HG03457 (cell line): Measurements from ENCODE around the gene RPL10.
A peak's percentile ranks its signal among the peaks of the same experiment; 100 is the strongest.

ENCODE experiments used
- ATAC-seq: cut with Tn5 transposase; IDR thresholded peaks from one replicate; pipeline ENCODE4 v1.9.1; 2021; ENCODE audit warnings: moderate number of reproducible peaks; ENCODE audit not compliant: unreplicated experiment

Gene RPL10

DNA sequence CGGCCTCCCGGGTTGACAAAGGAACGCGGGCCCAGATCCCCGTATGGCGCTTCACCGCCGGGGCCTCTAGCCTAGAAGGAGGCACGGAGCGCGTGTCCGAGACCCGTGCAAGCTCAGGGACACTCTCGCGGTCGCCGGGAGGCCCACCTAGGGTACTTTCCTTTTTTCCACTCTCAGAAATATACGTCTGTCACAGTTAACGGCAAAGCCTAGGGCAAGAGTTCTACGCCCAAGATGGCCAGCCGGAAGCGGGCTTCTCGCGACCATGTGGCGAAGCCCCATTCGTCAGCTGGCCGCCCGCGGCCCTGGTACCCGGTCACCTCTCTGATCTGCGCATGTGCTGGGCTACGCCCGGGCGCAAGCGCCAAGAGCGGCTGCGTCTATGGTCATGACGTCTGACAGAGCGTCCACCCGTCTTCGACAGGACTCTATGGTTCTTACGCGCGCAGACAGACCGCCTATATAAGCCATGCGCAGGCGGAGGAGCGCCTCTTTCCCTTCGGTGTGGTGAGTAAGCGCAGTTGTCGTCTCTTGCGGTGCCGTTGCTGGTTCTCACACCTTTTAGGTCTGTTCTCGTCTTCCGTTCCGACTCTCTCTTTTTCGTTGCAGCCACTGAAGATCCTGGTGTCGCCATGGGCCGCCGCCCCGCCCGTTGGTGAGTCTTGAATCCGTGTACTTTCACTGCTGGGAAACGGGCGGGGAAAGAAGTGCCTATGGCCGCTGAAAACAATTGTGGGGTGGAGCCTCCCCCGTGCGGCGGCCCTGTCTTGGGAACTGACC, at the start of gene RPL10:
TSS of gene RPL10 (plus strand) at position 490 of the 780 bp plus-strand sequence. CDS start at position 633, 143 bp downstream.
- ATAC-seq = peak; percentile 69

DNA sequence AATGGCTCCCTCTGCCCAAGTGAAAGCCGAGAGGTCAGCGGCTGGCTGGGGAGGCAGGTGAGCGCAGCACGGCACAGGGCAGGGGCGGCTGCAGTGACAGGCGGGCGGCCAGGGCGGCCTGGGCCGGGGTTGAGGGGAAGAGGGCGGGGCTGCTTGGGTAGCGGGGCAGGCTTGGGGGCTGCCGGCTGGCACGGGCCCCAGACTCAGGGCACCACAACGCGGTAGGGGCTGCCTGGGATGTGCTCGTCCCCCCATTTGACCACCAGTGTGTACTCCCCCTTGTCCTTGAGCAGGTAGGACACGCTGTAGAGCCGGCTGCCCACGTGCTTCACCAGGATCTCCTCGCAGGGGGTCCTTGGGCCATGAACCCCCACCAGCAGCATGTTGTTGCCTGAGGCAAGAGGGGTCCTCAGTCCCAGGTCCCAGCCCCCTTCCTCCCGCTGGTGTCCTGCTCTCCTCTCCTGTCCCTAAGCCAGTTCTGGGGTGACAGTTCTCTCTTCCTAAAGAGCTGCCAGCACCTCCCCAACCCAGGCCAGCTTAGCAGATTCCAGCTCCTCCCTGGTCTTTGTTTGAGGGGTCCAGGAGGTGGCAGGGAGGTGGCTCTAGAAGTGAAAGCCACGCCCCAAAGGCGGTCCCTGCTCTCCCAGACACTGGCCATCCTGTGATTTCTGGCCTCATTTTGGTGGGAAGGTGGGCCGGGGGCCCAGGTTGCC, 49.4 kb upstream of the RPL10 start:
- no peak for ATAC-seq

DNA sequence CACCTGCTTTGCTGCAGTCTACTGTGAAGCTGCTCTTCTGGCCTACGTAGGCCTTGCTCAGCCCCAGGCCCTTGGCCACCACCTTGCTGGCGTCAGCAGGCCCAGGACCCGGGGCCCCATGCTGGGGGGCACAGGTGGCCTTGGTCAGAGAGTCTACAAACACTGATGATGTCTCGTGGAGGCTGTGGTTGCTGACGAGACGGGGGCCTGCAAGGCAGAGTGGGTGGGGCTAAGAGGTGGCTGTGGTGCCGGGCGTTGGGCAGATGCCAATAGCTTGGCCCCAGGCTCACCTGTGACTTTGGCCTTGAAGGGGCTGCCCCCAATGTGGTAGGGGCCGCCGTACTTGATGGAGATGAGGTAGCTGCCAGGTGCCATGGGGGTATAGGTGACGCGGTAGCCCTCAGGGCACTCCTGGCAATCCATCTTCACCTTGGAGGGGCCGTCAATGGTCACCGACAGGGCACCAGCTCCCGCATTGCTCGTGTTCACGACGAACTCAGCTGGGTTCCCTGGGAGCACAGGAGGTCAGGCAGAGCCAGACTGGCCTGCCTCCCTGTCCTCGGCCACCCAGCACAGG, 48.7 kb upstream of the RPL10 start:
- ATAC-seq = no peak

DNA sequence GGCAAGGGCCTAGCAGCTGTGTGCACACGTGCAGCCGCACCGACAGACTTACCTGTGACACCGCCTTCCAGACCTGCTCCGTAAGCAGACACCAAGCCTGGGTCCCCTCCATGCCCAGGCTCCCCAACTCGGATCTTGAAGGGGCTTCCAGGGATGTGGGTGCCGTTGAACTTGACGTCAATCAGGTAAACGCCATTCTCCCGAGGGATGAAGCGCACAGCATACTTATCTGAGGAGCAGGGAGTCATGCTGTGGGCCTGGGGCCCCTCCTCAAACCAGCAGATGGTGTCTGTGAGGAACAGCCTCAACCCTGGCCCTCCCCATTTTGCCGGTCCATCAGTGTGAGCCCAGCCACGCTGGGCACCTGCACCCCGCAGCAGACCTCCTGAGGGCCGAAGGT, 48.2 kb upstream of the RPL10 start:
- no peak for ATAC-seq

DNA sequence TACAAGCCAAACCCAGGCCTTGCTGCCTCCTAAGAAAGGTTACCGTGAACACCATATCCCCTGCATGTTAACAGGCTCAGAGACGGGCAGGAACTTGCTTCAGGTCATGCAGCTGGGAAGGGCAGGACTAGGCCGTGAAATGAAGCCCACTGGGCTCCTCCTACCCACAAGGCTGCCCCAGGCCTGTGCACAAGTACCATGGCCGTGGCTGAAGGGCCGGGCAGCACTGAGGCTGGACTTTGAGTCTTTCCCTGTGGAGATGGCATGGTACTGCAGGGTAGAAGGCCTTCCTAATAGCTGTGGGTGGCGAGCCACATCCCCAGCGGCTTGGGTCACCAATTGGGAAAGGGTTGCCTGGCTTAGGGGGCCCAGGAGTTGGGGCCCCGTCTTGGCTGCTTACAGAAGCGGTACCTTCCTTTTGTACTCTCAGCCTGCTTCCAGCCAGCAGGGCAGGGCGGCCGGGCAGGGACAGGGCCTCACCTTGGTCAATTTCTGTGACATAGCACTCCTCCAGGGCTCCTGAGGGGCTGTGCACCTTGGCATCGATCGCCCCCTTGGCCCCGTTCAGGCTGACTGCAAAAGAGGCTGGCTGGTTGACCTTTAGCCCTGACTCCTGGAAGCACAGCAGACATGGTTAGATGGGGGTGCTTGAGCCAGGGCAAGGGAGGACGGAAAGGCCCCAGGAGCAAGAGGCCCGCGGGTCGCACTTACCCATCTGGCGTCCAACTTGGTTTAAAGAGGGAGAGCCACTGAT, 47.6 kb upstream of the RPL10 start:
- ATAC-seq = no peak

DNA sequence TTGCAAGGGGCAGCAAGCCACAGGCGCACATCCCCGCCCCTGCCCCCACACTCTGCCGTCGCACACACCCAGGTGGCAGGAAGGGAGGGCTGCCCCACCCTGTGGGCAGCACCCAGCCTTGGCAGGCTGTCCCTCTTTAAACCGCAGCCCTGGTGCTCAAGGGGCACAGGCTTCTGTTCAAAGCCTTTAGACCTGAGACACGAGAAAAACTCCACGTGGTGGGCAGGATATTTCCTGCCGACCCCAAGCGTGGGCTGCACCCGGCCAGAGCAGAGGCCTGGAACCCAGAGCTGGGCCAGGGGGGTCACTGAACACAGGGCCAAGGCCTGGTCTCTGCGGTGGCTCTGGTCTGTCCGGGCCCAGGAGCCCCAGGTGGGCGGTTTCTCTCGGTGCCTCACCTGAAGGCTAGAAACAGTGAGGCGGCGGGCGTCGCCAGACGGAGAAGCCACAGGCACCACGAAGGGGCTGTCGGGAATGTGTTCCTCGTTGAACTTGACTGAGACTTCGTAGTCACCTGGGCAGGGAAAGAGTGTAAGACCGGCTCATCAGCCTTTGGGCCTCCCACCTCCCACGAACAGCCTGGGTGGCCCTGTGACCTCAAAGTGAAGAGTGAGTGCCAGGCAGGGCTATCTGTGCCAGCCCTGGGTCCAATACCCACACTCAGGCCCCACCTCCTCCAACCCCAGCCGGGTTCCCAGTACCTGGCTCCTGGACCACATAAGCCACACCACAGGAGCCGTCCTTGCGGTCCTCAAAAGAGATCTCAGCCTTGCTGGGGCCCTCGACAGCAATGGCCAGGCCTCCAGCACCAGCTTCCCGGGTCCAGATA, 46.8 kb upstream of the RPL10 start:
- no peak for ATAC-seq

DNA sequence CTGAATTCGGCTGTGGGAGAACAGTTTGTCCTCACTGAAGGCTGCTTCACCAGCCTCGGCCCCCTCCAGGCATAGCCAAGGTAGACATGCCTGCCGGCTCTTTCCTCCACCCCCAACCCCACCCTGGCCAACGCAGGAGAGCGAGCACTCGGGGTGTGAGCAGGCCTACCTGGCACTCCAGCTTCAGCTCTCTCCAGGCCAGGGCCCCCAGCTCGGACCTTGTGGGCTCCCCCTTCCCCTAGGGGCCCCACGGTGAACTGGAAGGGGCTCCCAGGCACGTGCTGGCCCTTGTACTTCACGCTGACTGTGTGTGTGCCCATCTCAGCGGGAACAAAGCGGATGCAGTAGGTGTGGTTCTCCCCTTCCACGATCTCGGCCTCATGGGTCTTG, 46.2 kb upstream of the RPL10 start:
- no peak for ATAC-seq

DNA sequence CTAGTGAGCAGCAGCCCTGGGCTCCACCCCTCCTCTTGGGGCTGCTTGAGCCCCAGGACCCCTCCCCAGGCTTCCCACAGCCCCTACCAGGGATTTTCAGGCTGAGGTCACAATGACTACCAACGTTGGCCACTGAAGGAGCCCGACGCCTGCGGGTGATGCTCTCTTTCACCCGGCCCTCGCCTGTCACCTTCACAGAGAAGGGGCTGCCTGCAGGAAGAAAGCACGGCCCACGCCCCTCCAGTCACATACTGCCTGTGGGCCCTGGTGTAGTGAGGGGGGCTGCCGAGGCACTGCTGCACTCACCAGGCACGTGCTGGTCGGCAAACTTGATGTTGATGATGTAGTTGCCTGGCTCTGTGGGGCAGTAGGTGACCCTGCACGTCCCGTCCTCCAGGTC, 45.7 kb upstream of the RPL10 start:
- no peak for ATAC-seq

DNA sequence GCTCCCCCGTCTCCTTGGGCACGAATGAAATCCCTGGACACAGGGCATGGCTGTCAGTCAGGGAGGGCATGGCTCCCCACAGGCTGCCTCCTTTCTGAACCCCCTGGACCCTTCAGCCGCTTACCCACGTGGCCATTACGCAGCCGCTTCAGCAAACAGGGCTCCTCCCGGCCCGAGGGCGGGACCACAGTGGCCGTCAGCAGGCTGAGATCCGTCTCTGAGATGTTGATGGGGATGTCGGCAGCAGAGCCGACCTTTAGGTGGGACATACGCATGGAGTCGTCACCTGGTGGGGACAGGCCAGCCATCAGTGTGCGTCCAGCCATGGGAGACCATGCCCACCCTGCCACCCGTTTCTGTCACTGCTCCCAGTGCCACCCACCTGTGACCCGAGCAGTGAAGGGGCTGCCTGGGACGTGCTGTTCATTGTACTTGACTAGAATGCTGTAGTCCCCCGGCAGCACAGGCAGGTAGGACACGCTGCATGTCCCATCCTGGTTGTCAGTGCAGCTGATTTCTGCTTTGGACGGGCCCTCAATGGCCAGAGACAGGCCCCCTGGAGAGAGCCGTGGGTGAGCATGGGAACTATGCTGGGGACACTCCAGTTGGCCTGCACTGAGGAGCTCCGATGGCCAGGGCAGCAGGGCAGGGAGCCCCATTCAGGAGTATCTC, 44.9 kb upstream of the RPL10 start:
- no peak for ATAC-seq

DNA sequence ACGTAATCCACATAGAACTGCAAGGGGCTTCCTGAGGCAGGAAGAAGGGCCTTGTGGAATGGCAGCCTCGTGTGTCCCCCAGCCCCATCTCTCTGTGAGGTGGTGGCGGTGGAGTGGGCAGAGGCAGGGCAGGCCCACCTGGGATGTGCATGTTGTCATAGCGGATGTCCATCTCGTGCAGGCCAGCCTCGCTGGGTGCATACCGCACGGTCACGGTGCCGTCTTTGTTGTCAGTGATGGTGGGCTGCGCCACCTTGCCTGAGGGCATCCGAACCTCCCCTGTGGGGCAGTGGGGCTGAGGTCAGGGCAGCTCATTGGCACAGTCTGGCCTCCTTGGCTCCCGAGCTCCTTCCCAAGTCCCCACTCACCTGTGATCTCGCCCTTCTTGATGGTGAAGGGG, 44.2 kb upstream of the RPL10 start:
- no peak for ATAC-seq

DNA sequence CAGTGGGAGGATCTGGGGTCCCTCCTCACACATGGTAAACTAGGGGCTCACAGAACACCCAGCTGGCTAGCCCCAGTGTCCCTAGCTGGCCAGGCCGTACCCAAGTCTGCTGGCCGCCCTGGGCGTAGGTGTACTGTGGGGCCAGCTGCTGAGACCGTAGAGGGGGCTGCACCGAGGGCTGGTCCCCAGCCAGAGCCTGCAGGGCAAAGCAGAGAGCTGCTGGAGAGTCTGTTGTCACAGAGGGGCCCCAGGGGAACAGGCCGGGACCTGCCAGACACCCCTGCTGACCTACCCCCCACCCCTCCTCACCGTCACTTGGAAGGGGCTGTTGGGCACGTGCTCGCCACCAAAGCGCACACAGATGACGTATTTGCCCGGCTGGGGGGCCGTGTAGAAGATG, 43.7 kb upstream of the RPL10 start:
- no peak for ATAC-seq

DNA sequence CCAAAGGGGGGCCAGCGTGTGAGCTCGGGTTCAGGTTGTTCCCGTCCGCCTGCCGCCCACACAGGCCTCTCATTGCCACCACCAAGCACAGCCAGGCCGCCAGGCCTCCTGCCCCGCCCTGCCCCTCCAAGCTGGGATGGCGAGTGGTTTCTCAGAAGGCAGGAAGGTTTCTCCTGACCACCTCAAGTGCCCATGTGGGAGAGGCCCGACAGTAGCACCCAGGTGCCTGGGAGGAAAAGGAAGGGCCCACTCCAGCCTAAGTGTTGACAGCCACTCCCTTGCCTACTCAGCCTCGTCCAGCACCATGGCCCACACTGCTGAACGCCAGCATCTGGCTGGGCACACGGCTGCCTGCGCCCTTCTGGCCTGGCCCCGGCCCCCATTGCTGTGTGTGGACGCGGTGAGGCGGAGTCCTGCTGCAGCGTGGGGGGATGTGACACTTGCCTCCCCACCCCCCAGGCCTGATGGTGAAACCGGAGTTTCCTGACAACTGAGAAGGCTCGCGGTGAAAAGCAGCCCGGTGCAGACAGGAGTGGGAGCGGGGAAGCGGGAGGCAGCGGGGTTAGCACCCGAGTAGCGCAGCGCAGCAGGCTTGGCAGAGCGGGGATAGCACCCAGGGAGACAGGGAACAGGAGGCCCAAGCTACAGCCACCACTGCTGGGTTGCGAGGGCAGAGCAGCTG, 42.9 kb upstream of the RPL10 start:
- no peak for ATAC-seq

DNA sequence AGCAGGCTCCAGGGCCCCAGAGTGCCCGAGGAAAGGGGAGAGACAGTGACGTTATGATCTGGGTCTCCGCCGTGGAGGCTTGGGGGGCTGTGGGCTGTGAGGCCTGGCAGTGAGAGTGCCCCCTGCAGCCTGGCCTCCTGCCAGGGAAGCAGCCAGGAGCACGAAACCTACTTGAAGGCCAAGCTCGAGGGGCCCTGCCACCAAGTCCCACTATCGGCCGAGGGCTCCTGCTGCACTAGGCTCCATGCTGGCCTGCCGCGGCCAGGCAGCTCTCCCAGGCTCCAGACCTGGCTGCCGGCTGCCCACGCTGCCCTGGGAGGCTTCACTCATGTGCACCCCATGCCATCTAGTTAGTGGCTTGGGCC, 42.4 kb upstream of the RPL10 start:
- ATAC-seq = no peak

DNA sequence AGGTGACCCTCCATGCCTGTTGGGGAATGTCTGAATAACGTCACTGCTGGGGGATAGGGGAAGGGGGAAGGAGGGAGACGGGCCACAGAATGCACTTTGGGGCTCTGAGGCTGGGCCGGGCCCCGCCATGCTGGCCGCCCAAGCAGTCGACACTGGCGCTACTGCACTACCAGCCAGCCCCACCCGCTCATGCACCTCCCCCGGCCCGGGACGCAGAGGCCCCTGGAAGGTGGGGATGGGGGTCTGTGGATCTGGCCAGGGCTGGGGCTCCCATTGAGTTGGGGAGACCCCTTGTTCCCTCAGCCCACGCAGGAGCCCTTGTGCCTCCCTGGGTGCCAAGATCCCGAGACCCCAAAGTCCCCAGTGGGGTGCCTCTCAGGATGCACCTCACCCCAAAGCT, 41.6 kb upstream of the RPL10 start:
- ATAC-seq = no peak

DNA sequence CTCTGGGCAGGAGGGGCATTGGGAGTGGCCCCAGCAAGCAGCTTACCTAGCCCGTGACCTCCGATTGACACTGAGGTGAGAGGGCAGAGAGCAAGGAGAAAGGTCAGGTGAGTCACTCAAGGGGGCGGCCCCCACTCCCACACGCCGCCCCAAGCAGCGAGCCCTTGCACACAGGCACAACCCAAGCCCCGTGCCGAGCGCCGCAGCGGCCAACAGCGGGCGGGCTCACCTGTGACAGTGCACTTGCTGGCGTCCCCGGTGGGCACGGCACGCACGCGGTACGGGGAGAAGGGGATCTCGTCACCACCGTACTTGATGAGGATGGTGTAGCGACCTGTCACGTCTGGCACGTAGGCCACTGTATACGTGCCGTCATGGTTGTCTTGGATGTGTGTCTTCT, 41.0 kb upstream of the RPL10 start:
- ATAC-seq = no peak

DNA sequence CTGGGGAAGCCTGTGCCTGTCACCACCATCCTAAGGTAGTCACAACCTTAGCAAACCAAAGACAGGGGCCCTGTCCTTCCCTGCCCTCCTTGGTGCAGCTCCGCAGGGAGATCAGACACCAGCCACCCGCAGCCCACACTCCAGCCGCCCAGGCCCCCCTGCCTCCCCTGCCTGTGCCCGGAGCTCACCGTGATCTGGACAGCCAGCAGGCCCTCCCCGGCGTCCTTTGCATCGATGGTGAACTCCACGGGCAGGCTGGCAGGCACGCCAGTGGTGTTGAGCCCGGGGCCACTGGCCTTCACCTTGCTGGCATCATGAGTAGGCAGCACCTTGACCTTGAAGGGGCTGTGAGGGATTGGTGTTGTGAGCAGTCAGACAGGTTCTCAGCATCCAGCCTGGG, 40.2 kb upstream of the RPL10 start:
- ATAC-seq = no peak

DNA sequence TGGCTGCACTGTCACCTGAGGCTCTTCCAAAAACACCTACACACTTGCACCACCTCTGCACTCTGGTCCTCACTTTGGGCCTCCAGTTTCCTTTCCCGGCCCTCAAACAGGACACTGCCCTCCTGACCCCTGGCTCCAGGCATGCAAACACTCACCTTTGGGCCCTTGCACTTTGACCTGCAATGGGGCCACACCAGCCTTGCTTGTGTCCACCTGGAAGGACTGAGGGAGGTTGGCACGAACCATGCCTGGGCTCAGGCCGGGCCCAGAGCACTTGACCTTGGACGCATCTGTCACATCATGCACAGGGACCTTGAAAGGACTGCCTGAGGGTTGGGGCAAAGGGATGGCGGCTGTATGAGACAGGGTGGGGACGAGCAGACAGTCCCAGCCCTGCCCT, 39.3 kb upstream of the RPL10 start:
- no peak for ATAC-seq

DNA sequence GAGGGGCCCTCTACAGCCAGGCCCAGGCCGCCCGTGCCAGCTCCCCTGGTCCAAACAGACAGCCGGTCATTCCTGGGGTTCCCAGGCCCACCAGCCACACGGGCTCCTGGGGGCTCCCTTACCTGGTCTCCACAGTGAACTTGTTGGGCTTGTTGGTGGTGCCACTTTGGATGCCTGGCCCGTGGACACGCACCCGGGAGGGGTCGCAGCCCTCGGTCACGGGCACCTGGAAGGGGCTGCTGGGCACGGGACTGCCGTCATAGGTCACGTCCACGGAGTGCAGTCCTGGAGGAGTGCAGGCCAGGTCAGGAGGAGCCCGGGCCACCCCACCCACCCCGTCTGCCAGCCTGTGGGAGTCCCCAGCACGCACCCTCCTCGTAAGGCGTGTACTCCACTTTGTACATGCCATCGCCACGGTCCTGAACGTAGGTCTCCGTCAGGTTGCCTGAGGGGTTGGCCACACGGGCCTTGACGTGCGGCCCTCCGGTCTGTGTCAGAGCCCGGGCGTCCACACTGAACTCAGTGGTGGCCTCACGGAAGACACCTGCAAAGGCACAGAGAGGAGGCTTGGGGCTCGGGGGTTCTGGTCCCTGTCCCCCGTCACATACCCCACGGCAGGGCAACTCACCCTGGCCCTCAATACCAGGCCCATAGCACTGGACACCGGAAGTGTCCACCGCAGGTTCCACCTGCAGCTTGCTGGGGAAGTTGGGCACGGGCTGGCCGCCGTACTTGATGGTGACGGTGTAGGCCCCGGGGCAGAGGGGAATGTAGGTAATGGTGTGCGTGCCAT, 38.6 kb upstream of the RPL10 start:
- ATAC-seq = no peak
